Measurements from ENCODE around the gene VMP1. TPM values are rescaled to one million over a fixed set of nuclear protein-coding genes. Genes with fewer than 3 reads are reported as not detected.
"Not testable (repeated sequence)": the region's sequence is repeated elsewhere in the genome, so short reads cannot be mapped to it uniquely, and the experiment has no call there.

Gene VMP1
- total and polyA plus RNA-seq, 2 experiments from 2014 or later, result 134 to 216 TPM

DNA sequence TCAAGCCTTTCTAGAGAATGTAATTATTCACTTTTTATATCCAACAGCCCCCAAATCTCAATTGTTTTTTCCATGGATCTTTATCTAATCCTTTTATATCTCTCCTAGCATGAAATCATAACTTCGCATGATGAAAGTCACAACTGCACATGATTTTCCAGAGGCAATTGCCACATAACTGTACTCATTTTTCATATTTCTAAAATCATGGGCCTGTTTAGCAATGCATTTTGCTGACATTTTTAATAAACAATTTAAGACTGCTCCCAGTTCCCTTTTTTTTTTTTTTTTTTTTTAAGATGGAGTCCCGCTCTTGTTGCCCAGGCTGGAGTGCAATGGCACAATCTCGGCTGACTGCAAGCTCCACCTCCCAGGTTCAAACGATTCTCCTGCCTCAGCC lies 83.5 kb downstream of the VMP1 start:
- no peak for DNase-seq
- Histone ChIP-seq H3K79me2 (ENCODE audit: insufficient read depth) (peaks cover 37% of the 10 kb centered on the region), H3K27me3 (replicated peaks; ENCODE audit: insufficient read depth) (no peaks in the 10 kb centered on the region), H3K27ac (no peak overlapping the region), H3K9me3 (ENCODE audit: low read depth) (no peaks in the 10 kb centered on the region), H3K4me1 (ENCODE audit: insufficient read depth) (peaks cover 33% of the 10 kb centered on the region), H2AFZ (no peak overlapping the region), H3K4me2 (ENCODE audit: unreplicated experiment) (no peak overlapping the region), H3K36me3 (ENCODE audit: low read depth) (no peaks in the 10 kb centered on the region), H3K9me2 (ENCODE audit: insufficient read depth) (no peaks in the 10 kb centered on the region), H3K9ac (no peak overlapping the region), H4K20me1 (ENCODE audit: insufficient read depth) (no peaks in the 10 kb centered on the region), H3K4me3 (no peak overlapping the region), H3F3A (ENCODE audit: insufficient read depth) (peaks cover 30% of the 10 kb centered on the region)
- 95 to 96% methylated on average over 4 of the region's 4 CpGs for WGBS, 2 experiments (ENCODE audit: low coverage in 1 of 2, low lambda C conversion rate in 2 of 2, missing lambda C conversion rate in 2 of 2)
- TF ChIP-seq EZH2 (IDR thresholded peaks at IDR 0.05; ENCODE audit: insufficient read depth, poor library complexity, severe bottlenecking) (no peak), EZH2phosphoT487 (IDR thresholded peaks at IDR 0.05; ENCODE audit: insufficient read depth, low read depth) (no peak)
- in situ Hi-C loops (cut with MboI), result no loop called here

DNA sequence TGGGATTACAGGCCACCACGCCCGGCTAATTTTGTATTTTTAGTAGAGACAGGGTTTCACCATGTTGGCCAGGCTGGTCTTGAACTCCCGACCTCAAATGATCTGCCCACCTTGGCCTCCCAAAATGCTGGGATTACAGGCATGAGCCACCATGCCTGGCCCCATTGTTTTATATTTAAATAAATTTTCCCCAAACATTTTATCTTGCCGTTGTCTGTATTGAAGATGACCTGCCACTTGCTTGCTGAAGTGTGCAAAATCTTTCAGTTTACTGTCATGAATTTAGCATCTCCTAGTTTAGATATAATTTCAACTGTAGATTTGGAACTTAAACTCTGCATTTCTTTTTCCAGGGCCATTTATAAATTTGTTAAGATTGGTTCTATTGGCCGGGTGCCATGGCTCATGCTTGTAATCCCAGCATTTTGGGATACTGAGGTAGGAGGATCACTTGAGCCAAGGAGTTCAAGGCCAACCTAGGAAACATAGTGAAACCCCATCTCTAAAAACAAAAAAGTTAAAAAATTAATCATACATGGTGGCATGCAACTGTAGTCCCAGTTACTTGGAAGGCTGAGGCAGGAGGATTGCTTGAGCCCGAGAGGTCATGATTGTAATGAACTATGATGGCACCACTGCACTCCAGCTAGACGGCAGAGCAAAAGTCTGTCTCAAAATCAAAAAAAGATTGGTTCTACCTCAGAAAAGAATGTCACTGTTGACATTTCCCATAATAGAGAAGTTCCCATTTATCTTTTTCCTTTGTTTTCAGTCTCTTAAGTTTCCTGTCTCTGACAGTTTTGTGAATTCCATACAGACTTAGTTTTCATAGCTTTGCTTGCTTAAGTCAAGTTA lies 84.4 kb downstream of the VMP1 start:
- WGBS, 2 experiments (ENCODE audit: low coverage in 1 of 2, low lambda C conversion rate in 2 of 2, missing lambda C conversion rate in 2 of 2), result 81 to 88% methylated on average over 7 of the region's 7 CpGs
- no peak overlapping the region for H3K4me3 ChIP-seq
- H3K9me2 ChIP-seq (ENCODE audit: insufficient read depth), result no peaks in the 10 kb centered on the region
- peaks cover 30% of the 10 kb centered on the region for H3K4me1 ChIP-seq (ENCODE audit: insufficient read depth)
- H3F3A ChIP-seq (ENCODE audit: insufficient read depth), result peaks cover 24% of the 10 kb centered on the region
- no peak overlapping the region for H2AFZ ChIP-seq
- H4K20me1 ChIP-seq (ENCODE audit: insufficient read depth), result no peaks in the 10 kb centered on the region
- peak overlapping the region; percentile 18 for H3K9ac ChIP-seq
- TF ChIP-seq EZH2phosphoT487 (IDR thresholded peaks at IDR 0.05; ENCODE audit: insufficient read depth, low read depth), result no peak
- TF ChIP-seq EZH2 (IDR thresholded peaks at IDR 0.05; ENCODE audit: insufficient read depth, poor library complexity, severe bottlenecking), result no peak
- H3K27me3 ChIP-seq (replicated peaks; ENCODE audit: insufficient read depth), result no peaks in the 10 kb centered on the region
- DNase-seq, result peak; percentile 59
- H3K36me3 ChIP-seq (ENCODE audit: low read depth), result no peaks in the 10 kb centered on the region
- peaks cover 39% of the 10 kb centered on the region for H3K79me2 ChIP-seq (ENCODE audit: insufficient read depth)
- in situ Hi-C loops (cut with MboI), result no loop called here
- H3K9me3 ChIP-seq (ENCODE audit: low read depth), result no peaks in the 10 kb centered on the region
- no peak overlapping the region for H3K4me2 ChIP-seq (ENCODE audit: unreplicated experiment)
- H3K27ac ChIP-seq, result peak overlapping the region; percentile 76

DNA sequence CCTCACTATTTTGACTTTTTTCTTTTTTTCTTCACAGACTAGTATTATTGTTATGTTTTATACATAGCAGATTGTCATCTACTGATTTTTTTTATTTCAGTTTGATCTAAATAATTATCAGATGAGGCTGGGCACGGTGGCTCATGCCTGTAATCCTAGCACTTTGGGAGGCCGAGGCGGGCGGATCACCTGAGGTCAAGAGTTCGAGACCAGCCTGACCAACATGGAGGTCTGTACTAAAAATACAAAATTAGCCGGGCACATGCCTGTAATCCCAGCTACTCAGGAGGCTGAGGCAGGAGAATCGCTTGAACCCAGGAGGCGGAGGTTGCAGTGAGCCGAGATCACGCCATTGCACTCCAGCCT lies 85.0 kb downstream of the VMP1 start:
- H3K9ac ChIP-seq, result 0 out of 2 replicates have a peak overlapping the region, but pooled peaks have one; percentile 18

DNA sequence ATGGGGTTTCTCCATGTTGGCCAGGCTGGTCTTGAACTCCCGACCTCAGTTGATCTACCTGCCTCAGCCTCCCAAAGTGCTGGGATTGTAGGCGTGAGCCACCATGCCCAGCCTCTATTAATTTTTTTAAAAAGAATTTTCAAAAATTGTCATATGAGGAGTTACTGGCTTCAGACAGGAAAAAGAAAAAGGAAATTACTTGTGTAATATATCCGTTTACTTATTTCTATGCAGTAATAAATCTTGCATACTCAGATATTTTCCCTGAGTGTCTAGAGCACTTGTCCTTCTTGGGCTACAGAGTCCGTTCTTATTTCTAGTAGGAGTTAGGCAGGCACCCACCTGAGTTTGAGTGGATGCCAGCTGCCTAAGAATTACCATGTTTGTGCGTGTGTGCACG lies 85.8 kb downstream of the VMP1 start:
- H3K27ac ChIP-seq, result no peak overlapping the region
- H3F3A ChIP-seq (ENCODE audit: insufficient read depth), result peaks cover 11% of the 10 kb centered on the region
- DNase-seq, result no peak
- no peak overlapping the region for H3K9ac ChIP-seq
- TF ChIP-seq EZH2 (IDR thresholded peaks at IDR 0.05; ENCODE audit: insufficient read depth, poor library complexity, severe bottlenecking) (no peak), EZH2phosphoT487 (IDR thresholded peaks at IDR 0.05; ENCODE audit: insufficient read depth, low read depth) (no peak)
- WGBS, 2 experiments (ENCODE audit: low coverage in 1 of 2, low lambda C conversion rate in 2 of 2, missing lambda C conversion rate in 2 of 2), result 97% methylated on average over 6 of the region's 6 CpGs
- H4K20me1 ChIP-seq (ENCODE audit: insufficient read depth), result no peaks in the 10 kb centered on the region
- H3K4me1 ChIP-seq (ENCODE audit: insufficient read depth), result peaks cover 18% of the 10 kb centered on the region
- no peaks in the 10 kb centered on the region for H3K36me3 ChIP-seq (ENCODE audit: low read depth)
- no peak overlapping the region for H3K4me2 ChIP-seq (ENCODE audit: unreplicated experiment)
- H3K4me3 ChIP-seq, result no peak overlapping the region
- peaks cover 46% of the 10 kb centered on the region for H3K79me2 ChIP-seq (ENCODE audit: insufficient read depth)
- in situ Hi-C loops (cut with MboI), result no loop called here
- H2AFZ ChIP-seq, result no peak overlapping the region
- H3K9me2 ChIP-seq (ENCODE audit: insufficient read depth), result no peaks in the 10 kb centered on the region
- H3K27me3 ChIP-seq (replicated peaks; ENCODE audit: insufficient read depth), result no peaks in the 10 kb centered on the region
- H3K9me3 ChIP-seq (ENCODE audit: low read depth), result no peaks in the 10 kb centered on the region

More for the DNA sequence above, 85.0 kb downstream of the VMP1 start:
- Histone ChIP-seq H3F3A (ENCODE audit: insufficient read depth) (peaks cover 18% of the 10 kb centered on the region), H3K79me2 (ENCODE audit: insufficient read depth) (peaks cover 45% of the 10 kb centered on the region), H3K27ac (peak overlapping the region; percentile 76), H3K4me1 (ENCODE audit: insufficient read depth) (peaks cover 26% of the 10 kb centered on the region)
- DNase-seq; H2AFZ ChIP-seq; H3K9me2 ChIP-seq (ENCODE audit: insufficient read depth); H3K27me3 ChIP-seq (replicated peaks; ENCODE audit: insufficient read depth); H3K9me3 ChIP-seq (ENCODE audit: low read depth); H3K4me2 ChIP-seq (ENCODE audit: unreplicated experiment); in situ Hi-C loops (cut with MboI); H3K4me3 ChIP-seq; H3K36me3 ChIP-seq (ENCODE audit: low read depth); H4K20me1 ChIP-seq (ENCODE audit: insufficient read depth): not testable (repeated sequence)
- WGBS, 2 experiments (ENCODE audit: low coverage in 1 of 2, low lambda C conversion rate in 2 of 2, missing lambda C conversion rate in 2 of 2), result 93% methylated on average over 10 of the region's 10 CpGs
